Measurements from ENCODE around the gene CRTAC1.

CRTAC1 gene

DNA sequence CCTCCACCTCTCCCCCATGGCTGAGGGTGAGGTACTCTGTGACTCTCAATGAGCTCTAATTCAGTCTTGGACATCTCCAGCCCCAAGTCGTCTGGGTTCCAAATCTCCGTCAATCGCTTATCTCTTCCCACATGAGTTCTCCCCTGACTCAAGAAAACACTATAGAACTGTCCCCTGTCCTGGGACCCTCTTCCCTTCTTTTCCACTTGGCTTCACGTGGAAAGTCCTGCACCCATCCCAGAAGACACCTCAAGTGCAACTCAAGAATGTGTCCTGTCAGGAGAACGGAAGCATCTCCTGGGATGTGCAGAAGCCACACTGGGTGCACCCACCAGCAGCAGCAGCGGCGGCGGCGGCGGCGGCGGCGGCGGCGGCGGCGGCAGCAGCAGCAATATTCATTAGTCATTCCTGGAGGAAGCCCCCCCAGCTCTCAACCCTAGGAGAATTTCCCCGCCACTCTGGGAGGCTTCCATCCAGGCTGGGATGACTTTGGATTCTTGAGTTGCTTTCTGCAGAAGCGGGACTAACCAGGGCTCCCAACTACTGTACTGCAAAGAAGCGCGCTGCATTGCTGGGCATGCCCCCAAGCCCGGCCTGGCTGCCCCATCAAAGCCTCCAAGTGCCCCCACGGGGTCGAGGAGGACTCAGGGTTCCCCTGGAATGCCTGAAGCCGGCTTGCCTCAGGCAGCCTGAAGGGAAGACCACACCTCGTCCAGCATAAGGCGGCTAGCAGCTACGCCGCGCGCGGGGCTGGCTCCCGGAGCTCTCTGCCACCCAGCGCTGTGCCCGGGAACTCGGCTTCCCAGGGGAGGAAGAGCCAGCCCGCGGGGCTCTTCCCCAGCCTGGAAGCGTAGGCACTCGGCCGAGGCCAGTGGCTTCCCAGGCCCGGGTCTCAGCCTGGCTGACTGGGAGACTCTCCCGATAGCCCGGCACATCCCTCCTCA is 1.0 kb downstream of the CRTAC1 start:
- no peak for DNase-seq (ENCODE audit: low read depth)

DNA sequence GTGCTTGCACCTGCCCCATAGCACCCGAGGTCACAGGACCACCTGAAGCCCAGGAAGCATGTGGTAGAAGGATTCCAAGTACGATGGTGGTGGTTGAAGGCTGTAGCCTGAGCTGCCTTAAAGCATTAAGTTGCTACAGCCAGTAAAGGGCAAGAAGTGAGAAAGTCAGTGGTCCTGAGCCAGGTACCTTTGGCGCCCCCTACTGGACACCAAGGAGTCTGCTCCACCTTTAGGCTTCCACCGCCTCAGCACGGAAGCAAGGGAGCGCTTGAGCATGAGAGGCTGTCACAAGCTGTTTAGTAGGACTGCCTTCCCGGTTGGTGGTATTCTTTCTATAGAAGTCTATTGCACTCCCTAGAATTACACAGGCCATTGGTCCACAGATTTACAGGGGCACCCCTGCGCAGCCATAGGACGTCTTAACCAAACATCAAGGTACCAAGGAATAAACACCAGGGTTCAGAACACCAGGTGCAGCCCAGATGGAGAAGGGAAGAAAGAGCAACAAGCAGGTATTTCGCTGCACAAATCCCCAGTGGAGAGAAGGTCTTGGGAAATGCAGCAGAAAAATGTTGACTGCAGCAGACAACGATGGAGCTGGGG is 2.2 kb downstream of the CRTAC1 start:
- DNase-seq (ENCODE audit: low read depth), result peak; percentile 23

DNA sequence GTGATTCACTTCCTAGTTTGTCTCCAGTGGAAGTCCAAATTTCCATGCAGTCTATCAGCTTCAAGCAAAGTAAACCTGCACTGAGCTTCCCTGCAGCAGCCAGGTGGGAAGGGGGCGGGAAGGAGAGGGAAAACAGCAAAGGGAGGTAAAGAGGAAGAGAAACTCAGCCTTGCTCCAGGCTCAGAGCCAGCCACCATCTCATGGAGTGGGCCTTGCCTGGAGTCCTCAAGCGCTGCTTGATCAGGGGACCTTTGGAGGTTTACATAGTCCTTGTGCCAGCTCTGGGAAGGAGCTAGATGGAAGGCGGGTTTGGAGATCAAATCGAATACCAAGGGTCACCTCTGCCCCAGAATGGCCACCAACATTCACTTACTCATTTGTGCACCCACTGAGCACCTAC is 7.4 kb downstream of the CRTAC1 start:
- no peak for DNase-seq (ENCODE audit: low read depth)

DNA sequence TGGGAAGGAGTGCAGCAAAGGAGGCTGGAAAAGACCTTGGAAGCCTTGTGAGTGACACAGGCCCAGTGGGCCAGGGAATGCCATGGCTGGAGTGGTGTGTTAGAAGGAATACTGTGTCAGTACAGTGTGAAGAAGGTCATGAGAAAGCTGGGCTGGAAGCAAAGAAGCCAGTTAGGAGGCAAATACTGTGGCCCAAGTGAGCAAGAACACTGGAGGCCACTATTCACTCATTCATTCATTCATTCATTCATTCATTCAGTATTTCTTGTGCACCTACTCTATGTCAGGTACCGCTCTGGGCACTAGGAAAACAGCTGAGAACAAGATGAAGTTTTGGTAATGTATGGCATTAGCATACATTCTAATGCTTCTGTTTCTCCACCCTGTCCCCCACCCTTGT is 9.6 kb downstream of the CRTAC1 start:
- DNase-seq (ENCODE audit: low read depth), result no peak

DNA sequence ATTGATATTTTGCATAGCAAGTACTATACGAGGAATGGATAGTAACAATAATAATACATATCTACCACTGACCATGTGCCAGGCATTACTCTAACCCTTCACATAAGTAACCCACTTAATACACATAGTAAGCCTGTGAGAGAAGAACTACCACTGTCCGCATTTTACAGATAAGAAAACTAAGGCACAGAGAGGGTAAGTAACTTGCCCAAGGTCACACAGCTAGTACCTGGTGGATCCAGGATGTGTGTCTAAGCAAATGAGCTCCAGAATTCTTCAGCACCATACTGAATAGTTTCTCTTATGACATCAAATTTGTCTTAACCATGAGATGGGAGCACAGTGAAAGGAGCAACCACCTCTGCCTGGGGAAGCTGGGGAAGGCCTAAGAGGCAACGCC is 10.2 kb downstream of the CRTAC1 start:
- no peak for DNase-seq (ENCODE audit: low read depth)

DNA sequence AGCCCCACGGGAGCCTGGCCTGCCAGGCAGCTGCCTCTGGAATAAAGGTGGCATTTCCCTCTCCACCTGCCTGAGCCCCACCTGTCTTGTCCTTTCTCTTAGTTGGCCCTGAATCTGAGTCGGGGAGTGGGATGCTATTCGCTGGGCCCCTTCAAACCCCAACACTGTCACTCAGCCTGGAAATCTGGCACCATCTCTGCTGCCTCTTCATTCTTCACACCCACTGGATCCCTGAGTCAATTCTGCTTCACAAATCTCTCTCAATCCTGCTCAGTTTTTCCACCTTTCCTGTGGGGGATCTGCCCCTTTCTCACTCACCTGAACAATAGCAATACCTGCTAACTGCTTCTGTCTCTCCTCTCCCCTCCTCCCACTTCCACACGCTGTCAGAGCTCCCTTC is 10.6 kb downstream of the CRTAC1 start:
- DNase-seq (ENCODE audit: low read depth), result no peak

DNA sequence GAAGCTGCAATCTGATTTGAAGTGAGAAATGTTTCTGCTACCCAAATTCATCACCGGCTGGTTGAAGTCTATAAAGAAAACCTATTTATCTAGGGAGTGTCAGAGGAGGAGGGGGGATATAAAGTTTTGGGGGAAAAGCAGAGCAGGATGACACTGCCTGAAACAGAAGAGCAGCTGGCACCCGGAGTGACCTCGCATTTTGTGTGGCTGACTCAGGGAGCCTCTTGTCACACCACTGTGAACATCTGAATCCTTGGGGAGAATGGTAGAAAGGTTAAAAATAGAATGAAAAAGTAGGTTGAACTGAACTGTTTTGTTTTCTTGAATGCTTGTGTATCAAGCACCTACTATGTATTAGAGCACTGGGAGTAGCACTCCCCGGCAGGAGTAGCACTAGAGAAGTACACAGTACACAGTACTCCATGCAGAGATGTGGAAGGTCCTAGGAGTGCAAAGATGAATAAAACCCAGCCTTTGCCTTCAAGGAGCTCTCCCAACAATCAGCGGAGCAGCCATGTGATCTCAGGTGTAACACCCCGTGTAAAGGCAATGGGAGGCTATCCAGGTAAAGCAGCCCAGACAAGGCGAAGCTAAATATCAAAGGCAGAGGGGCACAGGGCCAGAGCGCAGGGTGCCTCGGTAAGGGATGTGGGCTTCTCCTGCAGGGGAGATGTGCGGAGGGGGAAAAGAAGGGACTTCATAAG is 13.5 kb downstream of the CRTAC1 start:
- no peak for DNase-seq (ENCODE audit: low read depth)

DNA sequence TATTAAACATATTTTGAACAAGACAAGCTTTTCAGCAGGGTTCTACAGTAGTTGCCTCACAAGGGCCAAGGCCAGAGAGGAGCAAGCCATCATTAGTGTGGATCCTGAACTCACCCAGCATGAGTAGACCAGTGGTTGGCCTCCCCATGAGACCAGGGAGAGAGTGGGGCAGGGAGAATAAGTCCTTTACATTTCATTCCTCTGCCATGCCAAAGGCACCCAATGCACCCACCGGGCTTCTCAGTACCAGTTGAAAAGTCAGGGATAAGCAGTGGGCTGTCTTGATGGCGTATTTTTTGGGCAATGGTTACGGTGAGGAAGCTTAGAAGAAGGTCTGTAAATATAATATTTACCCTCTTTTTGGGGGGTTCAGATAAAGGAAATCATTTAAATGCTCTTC is 16.6 kb downstream of the CRTAC1 start:
- DNase-seq (ENCODE audit: low read depth), result no peak

DNA sequence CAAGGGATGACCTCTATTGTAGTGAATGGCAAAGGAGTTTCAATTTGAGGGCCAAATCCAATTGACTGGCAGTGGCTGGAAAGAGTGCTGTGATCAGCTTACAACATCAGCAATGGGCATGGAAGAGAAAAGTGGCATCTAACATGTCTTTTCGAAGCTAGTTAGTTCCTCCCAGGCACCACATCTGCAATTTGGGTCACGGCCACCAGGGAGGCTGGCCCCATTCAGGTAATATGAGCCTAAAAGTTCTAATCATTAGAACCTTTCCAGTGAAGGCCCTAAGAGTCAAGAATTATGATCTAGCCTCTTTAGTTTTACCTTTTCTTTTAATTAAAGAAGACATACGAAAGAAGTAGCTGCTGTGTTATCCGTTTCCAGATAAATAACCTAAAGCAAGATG is 17.3 kb downstream of the CRTAC1 start:
- DNase-seq (ENCODE audit: low read depth), result no peak

DNA sequence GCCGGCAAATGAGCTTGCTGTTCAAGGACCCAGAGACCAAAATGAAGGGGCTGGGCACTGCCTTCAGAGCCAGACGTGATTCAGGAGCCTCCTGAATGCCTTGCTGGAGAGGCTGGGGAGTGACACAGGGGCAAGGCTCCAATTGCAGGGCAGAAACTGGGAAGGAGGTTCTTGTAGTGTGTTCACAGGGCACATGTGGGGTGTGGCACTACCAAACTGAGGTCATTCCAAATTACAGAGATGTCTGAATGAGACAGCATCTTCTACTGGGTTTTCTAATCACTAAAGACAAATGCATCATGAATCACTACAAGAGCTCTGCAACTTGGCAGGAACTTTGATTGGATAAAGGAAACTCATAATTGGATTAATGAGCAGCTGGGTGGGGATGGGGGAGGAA is 17.8 kb downstream of the CRTAC1 start:
- DNase-seq (ENCODE audit: low read depth), result no peak

DNA sequence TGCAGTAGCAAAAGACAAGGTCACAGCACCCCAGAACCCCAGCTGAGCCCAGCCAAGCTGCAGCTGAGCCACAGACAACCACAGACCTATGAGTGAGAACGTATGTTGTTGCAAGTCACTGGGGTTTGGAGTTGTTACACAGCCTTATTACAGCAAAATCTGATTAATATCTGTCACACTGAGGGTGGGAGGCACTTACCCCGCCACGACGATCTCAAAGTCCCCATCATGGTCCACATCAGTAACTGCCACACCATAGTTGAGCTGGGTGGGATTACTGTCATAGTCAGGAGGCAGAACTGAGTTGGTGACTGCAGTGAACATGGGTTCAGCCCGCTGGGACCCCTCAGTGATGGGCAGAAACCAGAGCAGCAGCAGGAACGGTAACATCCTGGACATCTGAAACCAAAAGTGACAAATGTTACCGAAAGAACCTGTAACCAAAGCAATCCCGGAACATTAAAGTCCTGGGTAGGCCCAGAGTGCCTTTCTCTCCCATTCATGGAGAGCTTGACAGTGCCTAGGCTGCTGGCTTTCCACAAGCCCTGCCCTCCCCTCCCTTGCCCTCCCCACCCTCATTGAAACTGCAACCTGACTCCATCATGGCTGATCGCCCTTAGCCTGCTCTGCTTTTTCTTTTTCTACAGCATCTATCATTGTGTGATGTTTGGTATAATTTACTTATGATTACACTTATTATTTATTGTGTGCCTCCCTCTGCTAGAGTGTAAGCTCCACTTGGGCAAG is 19.3 kb downstream of the CRTAC1 start:
- DNase-seq (ENCODE audit: low read depth), result no peak

DNA sequence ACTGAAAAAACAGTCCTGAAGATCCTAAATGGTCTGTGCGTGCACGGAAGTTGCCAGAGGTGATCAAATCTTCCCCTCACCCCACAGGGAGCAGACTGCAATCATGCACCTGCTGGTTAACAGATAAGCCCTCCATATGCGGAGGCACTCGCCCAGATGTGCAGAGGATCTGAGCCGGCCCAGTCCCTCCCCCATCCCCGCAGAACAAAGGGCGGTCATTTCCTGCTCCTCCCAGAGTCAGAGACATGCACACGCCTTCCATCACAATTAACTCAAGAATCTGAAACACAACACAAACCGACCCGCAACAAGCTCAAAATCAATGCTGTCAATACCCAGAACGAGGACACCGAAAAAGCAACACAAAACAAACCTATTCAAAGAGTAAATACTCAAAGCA is 24.2 kb downstream of the CRTAC1 start:
- no peak for DNase-seq (ENCODE audit: low read depth)

DNA sequence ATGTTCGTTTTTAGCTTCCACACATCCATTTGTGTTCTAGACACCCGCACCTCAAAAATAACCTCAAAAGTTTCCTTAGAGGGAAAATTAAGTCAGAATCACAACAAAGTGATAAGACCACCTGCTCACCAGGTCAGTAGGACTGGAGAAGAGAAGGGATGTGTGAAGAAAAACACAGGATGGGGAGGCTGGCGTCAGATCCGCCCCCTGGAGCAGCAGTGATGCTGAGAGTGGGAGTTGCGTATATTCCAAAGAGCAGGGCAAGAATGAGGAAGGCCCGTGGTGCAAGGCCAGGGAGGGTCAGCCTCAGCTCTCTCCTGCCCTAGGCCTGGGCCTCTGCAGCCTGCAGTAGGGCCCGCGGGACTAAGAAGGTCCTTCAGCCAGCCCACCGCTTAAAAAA is 28.7 kb downstream of the CRTAC1 start:
- no peak for DNase-seq (ENCODE audit: low read depth)

DNA sequence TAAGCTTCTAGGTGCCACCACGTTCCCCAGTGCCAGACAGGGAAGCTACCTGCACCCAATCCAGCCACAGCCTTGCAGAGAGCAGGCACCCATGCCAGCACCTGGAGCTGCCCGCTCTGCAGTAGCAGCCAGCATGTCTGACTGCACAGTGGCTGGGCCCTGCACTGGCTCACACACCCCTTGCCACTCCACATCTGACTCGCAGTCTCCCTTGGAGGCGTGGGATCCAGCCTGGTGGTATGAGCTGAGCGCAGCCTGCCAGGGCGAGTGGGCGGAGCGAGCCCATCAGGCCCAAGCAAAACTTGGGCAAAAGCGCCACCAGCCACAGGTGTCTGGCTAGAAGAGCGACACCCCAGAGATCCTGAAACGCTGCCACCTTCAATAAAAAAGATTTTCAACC is 30.1 kb downstream of the CRTAC1 start:
- no peak for DNase-seq (ENCODE audit: low read depth)

DNA sequence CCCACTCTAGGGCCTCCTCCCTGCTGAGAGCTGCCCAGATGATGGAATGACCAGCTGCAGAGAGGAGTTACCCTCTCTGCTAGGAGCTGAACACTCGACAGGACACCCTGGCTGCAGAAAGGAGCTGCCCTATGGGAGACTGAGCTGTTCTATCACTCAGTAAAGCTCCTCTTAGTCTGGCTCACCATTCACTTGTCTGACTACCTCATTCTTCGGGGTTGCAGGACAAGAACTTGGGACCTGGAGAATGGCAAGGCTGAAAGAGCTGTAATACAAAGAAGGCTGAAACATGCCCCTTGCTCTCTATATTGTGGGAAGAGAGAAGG is 30.5 kb downstream of the CRTAC1 start:
- no peak for DNase-seq (ENCODE audit: low read depth)

DNA sequence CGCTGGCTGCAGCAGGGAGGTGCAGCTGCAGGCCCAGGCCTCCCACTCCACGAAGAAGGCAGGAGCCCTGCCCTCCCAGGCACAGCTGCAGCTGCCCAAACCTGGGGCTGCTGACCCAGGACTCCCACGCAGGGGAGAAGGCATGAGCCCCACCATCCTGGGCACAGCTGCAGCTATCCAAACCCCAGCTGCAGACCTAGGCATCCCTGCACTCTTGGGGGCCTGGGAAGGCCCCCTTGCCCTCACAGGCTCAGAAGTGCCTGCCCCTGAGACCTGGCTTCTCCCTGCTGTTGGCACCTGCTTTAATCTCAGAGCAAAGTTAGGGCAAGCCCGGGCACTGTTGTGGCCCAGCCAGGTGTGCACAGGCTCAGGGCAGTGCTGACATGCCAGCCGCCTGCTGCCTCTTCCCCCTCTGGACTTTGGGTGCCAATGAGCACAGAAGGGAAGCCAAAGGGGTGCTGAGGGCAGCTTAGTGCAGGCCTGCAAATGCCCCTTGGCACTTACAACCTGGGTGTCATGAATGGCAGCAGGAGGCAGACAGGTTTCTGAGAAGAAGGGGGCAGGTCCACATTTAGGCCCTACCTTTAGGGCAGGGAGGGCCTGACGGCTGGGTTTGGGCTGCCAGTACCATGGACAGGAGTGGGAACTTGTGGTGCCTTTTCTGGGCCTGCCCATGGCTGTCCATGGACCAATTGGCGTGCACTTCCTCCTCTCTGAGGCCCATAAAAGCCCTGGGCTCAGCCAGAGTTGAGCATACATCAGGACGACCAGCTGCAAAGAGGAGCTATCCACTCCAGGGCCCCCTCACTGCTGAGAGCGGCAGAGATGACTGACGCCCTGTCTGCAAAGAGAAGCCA is 31.1 kb downstream of the CRTAC1 start:
- DNase-seq (ENCODE audit: low read depth), result no peak

DNA sequence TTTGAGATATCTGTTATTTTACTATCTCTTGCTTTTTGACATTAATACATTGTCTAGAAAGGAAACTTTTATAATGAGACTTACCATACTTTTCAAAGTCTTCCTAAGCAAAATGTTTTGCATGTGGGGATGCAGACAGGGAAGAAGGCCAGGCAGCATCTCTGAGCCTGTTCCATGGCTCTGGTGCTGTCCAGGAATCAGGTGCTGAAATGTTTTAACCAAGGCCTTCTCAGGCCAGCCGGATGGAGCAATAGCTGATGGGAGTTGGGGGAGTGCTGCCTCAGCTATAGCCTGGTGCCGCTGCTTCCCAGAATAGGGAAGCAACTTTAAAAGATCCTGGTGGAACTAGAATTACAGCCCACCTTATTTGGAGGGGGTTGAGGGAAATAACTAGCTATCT is 38.5 kb downstream of the CRTAC1 start:
- DNase-seq (ENCODE audit: low read depth), result no peak

DNA sequence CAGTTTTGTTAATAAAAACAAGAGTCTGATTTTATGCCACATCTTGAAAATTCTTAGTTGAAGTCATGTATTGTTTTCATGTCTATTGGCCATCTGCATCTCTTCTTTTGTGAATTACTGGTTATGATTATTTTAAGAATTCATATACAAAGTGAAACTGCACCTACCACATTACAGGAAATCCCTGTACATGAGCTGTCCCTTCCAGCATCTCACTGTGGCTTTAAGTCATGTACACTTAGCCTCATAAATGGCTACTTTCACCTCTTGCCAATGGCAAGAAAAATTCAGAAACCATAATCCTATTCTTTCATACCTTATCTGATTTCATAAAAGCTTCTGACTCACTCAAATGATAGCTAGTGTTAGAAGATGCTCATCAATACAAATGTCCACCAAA is 48.6 kb downstream of the CRTAC1 start:
- no peak for DNase-seq (ENCODE audit: low read depth)

DNA sequence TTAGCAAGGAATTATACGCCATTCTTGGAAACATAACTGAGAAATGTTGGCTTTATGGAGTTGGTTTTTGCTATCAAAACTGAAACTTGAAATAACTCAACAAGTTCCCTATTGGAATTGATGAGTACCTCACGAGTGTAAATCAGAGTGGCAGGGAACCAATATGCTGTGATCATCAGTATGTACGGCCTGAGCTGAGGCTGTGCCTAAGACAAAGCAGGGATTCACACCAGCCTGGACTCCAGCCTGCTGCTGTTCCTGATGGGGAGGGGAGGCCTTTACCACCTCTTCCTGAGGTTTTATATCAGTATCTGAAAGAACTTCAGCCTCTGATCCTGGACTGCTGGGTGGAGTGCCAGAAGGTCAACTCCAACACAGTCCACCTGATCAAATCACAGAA is 52.7 kb downstream of the CRTAC1 start:
- DNase-seq (ENCODE audit: low read depth), result no peak

DNA sequence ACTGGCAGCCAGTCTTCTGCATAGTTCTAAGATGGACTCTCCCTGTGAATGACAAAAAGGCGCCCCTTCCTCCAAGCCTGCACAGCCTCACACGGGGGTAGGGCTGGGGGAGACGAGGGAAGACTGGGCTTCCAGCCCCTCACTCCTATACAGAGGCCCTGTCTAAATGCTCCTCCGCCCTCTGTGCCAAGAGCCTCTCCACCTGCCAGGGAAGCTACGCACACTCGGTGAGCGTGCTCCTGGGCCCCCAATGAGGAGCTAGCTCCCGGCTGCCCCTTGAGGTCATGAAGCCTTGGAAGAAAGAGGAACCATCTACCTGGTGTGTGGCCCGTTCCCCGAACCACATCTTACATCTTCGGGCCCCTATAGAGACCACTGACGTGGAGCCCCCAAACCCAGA is 54.8 kb downstream of the CRTAC1 start:
- DNase-seq (ENCODE audit: low read depth), result no peak
